IPS-11a (cell line): ENCODE data around the gene SH3YL1.
"Not testable (repeated sequence)": the region's sequence is repeated elsewhere in the genome, so short reads cannot be mapped to it uniquely, and the experiment has no call there.

ENCODE experiments used
- H3K4me3 ChIP-seq: one replicate; pipeline ENCODE4 v1.5.1; 2013; ENCODE audit warnings: low read depth, low read length, control low read depth

Gene SH3YL1

GRCh38 chr2:184695-185094 lies 79.1 kb downstream of the SH3YL1 start:
- H3K4me3 ChIP-seq = no peak overlapping the region

GRCh38 chr2:182509-183122 lies 81.2 kb downstream of the SH3YL1 start:
- H3K4me3 ChIP-seq = no peak overlapping the region

GRCh38 chr2:180311-180710 lies 83.5 kb downstream of the SH3YL1 start:
- no peak overlapping the region for H3K4me3 ChIP-seq

- H3K4me3 ChIP-seq = no peak overlapping the region
Measured at GRCh38 chr2:179886-180285, 83.9 kb downstream of the SH3YL1 start.

GRCh38 chr2:177733-178132 lies 86.1 kb downstream of the SH3YL1 start:
- H3K4me3 ChIP-seq = no peak overlapping the region

GRCh38 chr2:176917-177316 lies 86.9 kb downstream of the SH3YL1 start:
- H3K4me3 ChIP-seq = no peak overlapping the region

- H3K4me3 ChIP-seq = no peak overlapping the region
Measured at GRCh38 chr2:175880-176820, 87.7 kb downstream of the SH3YL1 start.

- no peak overlapping the region for H3K4me3 ChIP-seq
Measured at GRCh38 chr2:175161-175786, 88.6 kb downstream of the SH3YL1 start.

- not testable (repeated sequence) for H3K4me3 ChIP-seq
Measured at GRCh38 chr2:172120-172519, 91.7 kb downstream of the SH3YL1 start.

- no peak overlapping the region for H3K4me3 ChIP-seq
Measured at GRCh38 chr2:169741-170140, 94.1 kb downstream of the SH3YL1 start.
